Mesenchymal stem cell (in vitro differentiated cells and primary cell): ENCODE data around the gene PLXND1.

Source experiments
- DNase-seq: peaks from one replicate; pipeline ENCODE4 v3.0.0-alpha.2; 2013
- H2AFZ ChIP-seq: one replicate; pipeline ENCODE4 v1.6.1; 2013; ENCODE audit warnings: low read depth, mild to moderate bottlenecking, control low read depth, inconsistent platforms, low read length, moderate library complexity
- H2AK5ac ChIP-seq: 2 replicates; pipeline ENCODE4 v1.6.1; 2013; ENCODE audit warnings: low read length, moderate library complexity, mild to moderate bottlenecking, inconsistent platforms; ENCODE audit not compliant: severe bottlenecking
- H2BK120ac ChIP-seq: one replicate; pipeline ENCODE4 v1.6.1; 2013; ENCODE audit warnings: low read depth, mild to moderate bottlenecking, inconsistent platforms, low read length, moderate library complexity
- H2BK12ac ChIP-seq, 2 experiments: one replicate each; pipeline ENCODE4 v1.6.1; 2013; ENCODE audit warnings: inconsistent platforms in 2 of 2, low read length in 2 of 2, mild to moderate bottlenecking in 2 of 2, moderate library complexity in 2 of 2, control low read depth in 1 of 2
- H2BK15ac ChIP-seq: one replicate; pipeline ENCODE4 v1.6.1; 2013; ENCODE audit warnings: mild to moderate bottlenecking, low read depth, inconsistent platforms; ENCODE audit not compliant: poor library complexity, severe bottlenecking
- H2BK5ac ChIP-seq: 2 replicates; pipeline ENCODE4 v1.6.1; 2013; ENCODE audit warnings: low read depth, mild to moderate bottlenecking, low read length, control low read depth, inconsistent platforms; ENCODE audit not compliant: poor library complexity, severe bottlenecking
- H3K14ac ChIP-seq, 2 experiments: one replicate each; pipeline ENCODE4 v1.6.1; 2013; ENCODE audit warnings: inconsistent platforms in 2 of 2, low read length in 2 of 2, control low read depth in 1 of 2, mild to moderate bottlenecking in 1 of 2, moderate library complexity in 1 of 2
- H3K18ac ChIP-seq, 2 experiments: one replicate each; pipeline ENCODE4 v1.6.1; 2013; ENCODE audit warnings: inconsistent platforms in 2 of 2, low read length in 2 of 2, control low read depth in 1 of 2, low read depth in 1 of 2, mild to moderate bottlenecking in 1 of 2
- H3K23ac ChIP-seq, 2 experiments: one replicate each; pipeline ENCODE4 v1.6.1; 2013; ENCODE audit warnings: inconsistent platforms in 2 of 2, low read length in 2 of 2, mild to moderate bottlenecking in 2 of 2, moderate library complexity in 2 of 2, control low read depth in 1 of 2
- H3K27ac ChIP-seq: 2 replicates; pipeline ENCODE4 v1.5.1; 2013; ENCODE audit warnings: mild to moderate bottlenecking, moderate library complexity, low read length, control low read depth, inconsistent platforms; ENCODE audit not compliant: poor library complexity, severe bottlenecking
- H3K27me3 ChIP-seq, 2 experiments: 2 replicates each; pipeline versions ENCODE4 v1.6.1 to v1.7.0; 2013; ENCODE audit warnings: low read length in 2 of 2, mild to moderate bottlenecking in 2 of 2, moderate library complexity in 2 of 2, control low read depth in 1 of 2, inconsistent platforms in 1 of 2; ENCODE audit not compliant: control insufficient read depth in 1 of 2, insufficient read depth in 1 of 2
- H3K36me3 ChIP-seq, 2 experiments: 2 replicates each; pipeline versions ENCODE4 v1.6.1 to v1.7.0; 2013; ENCODE audit warnings: low read length in 2 of 2, control low read depth in 1 of 2, inconsistent platforms in 1 of 2, low read depth in 1 of 2, mild to moderate bottlenecking in 1 of 2; ENCODE audit not compliant: insufficient read depth in 2 of 2, control insufficient read depth in 1 of 2
- H3K4ac ChIP-seq, 2 experiments: one replicate each; pipeline ENCODE4 v1.6.1; 2013; ENCODE audit warnings: inconsistent platforms in 2 of 2, low read length in 2 of 2, mild to moderate bottlenecking in 2 of 2, moderate library complexity in 2 of 2, control low read depth in 1 of 2, low read depth in 1 of 2
- H3K4me1 ChIP-seq: 2 replicates; pipeline ENCODE4 v1.6.1; 2013; ENCODE audit warnings: low read depth, low read length, control low read depth; ENCODE audit not compliant: control insufficient read depth, insufficient read depth
- H3K4me2 ChIP-seq: 2 replicates; pipeline ENCODE4 v1.6.1; 2013; ENCODE audit warnings: low read length, mild to moderate bottlenecking, inconsistent platforms; ENCODE audit not compliant: poor library complexity, severe bottlenecking
- H3K4me3 ChIP-seq, 2 experiments: 2 replicates each; pipeline versions ENCODE4 v1.5.1 to v1.7.0; 2013; ENCODE audit warnings: low read length in 2 of 2, mild to moderate bottlenecking in 2 of 2, control low read depth in 1 of 2, low read depth in 1 of 2; ENCODE audit not compliant: insufficient read depth in 1 of 2
- H3K79me1 ChIP-seq: replicated peaks from 2 replicates; pipeline ENCODE4 v1.6.1; 2013; ENCODE audit warnings: mild to moderate bottlenecking, control low read depth, low read length, inconsistent platforms; ENCODE audit not compliant: poor library complexity, severe bottlenecking
- H3K9ac ChIP-seq: 2 replicates; pipeline ENCODE4 v1.7.0; 2013; ENCODE audit warnings: mild to moderate bottlenecking, low read length, moderate library complexity
- H3K9me3 ChIP-seq: 2 replicates; pipeline ENCODE4 v1.7.0; 2013; ENCODE audit warnings: mild to moderate bottlenecking, low read length; ENCODE audit not compliant: control insufficient read depth
- H4K8ac ChIP-seq: one replicate; pipeline ENCODE4 v1.6.1; 2013; ENCODE audit warnings: inconsistent platforms, mild to moderate bottlenecking, low read length, moderate library complexity
- H4K91ac ChIP-seq: one replicate; pipeline ENCODE4 v1.6.1; 2013; ENCODE audit warnings: mild to moderate bottlenecking, low read length, inconsistent platforms
- WGBS: methylation state at CpG from one replicate; pipeline ENCODE4 v1.1.7; 2013; ENCODE audit warnings: mixed read lengths; 5-methylcytosine and 5-hydroxymethylcytosine counted together

PLXND1 gene

GRCh38 chr3:129540776-129541516 is 65.5 kb downstream of the PLXND1 start:
- Histone ChIP-seq H4K8ac (no peak overlapping the region), H3K23ac (no peak overlapping the region), H3K4ac (no peak overlapping the region), H3K79me1 (no peaks in the 10 kb centered on the region), H2BK5ac (no peak overlapping the region), H3K4me2 (no peak overlapping the region), H3K4me3 (no peak overlapping the region), H2BK120ac (no peak overlapping the region), H4K91ac (no peak overlapping the region), H3K27me3 (no peaks in the 10 kb centered on the region), H2BK15ac (no peak overlapping the region), H2AFZ (no peak overlapping the region), H2BK12ac (no peak overlapping the region), H3K27ac (no peak overlapping the region), H2AK5ac (no peak overlapping the region), H3K4me1 (peaks cover 12% of the 10 kb centered on the region), H3K9me3 (no peaks in the 10 kb centered on the region), H3K9ac (no peak overlapping the region), H3K14ac (no peak overlapping the region), H3K18ac (no peak overlapping the region), H3K36me3 (no peaks in the 10 kb centered on the region)
- no peak for DNase-seq
- WGBS, result 91% methylated on average over 10 of the region's 11 CpGs

DNA sequence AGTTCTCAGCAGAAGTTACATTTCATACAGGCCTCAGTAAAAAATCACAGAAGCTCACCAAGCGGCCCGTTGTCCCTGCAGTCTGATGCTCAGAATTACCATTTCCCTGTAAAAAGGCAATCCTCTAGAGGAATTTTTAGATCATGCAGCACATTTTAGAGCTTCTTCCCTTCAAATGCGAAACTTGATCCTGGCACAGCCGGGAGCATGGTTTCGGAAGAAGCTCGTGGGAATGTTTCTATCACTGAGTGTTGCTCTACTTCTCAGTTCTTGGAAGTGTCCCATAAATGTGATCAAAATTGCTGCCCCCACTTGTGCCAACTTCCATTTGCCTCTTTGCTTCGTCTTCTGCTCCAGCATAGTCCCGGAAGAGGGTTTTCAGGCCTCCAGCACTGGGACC is 67.3 kb downstream of the PLXND1 start:
- Histone ChIP-seq H2BK12ac (peak overlapping the region in 1 of 2 experiments; percentile 14), H2BK15ac (no peak overlapping the region), H4K91ac (no peak overlapping the region), H2AFZ (no peak overlapping the region), H2AK5ac (peak overlapping the region; percentile 83), H4K8ac (no peak overlapping the region), H3K9ac (no peak overlapping the region), H2BK120ac (no peak overlapping the region), H3K36me3 (no peaks in the 10 kb centered on the region), H3K14ac (no peak overlapping the region), H3K79me1 (no peaks in the 10 kb centered on the region), H3K27me3 (no peaks in the 10 kb centered on the region), H2BK5ac (no peak overlapping the region), H3K18ac (no peak overlapping the region), H3K27ac (no peak overlapping the region), H3K4me2 (no peak overlapping the region), H3K23ac (no peak overlapping the region), H3K9me3 (no peaks in the 10 kb centered on the region), H3K4me3 (no peak overlapping the region), H3K4me1 (peaks cover 16% of the 10 kb centered on the region), H3K4ac (no peak overlapping the region)
- DNase-seq, result no peak
- WGBS, result 90% methylated on average over 8 of the region's 8 CpGs

DNA sequence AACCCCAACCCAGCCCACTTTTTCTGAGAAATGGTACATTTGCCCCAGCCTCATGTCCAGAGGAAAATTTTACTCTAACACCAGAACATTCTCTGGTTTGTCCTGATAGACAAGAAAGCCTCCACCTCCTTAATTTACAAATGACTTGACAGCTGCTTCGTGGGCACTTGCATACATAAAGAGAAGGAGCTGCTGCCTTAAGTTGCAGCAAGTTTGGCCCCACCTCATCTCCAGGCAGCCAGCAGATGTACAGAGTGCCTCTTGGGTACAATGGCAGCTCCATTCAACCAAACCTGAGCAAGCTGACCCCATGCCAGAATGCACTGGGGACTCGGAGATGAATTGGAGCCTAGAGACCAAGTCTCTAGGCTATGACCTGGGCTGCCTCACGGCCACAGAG is 69.7 kb downstream of the PLXND1 start:
- Histone ChIP-seq H3K23ac (no peak overlapping the region), H3K36me3 (no peaks in the 10 kb centered on the region), H2AFZ (no peak overlapping the region), H3K9me3 (no peaks in the 10 kb centered on the region), H3K14ac (no peak overlapping the region), H3K79me1 (no peaks in the 10 kb centered on the region), H3K27ac (no peak overlapping the region), H2BK5ac (no peak overlapping the region), H3K4me1 (peaks cover 16% of the 10 kb centered on the region), H2AK5ac (no peak overlapping the region), H3K18ac (no peak overlapping the region), H3K9ac (no peak overlapping the region), H3K4ac (no peak overlapping the region), H3K27me3 (no peaks in the 10 kb centered on the region), H2BK120ac (no peak overlapping the region), H2BK15ac (no peak overlapping the region), H2BK12ac (no peak overlapping the region), H3K4me3 (no peak overlapping the region), H4K91ac (no peak overlapping the region), H4K8ac (no peak overlapping the region), H3K4me2 (no peak overlapping the region)
- 84% methylated on average over 3 of the region's 3 CpGs for WGBS
- DNase-seq, result no peak

- no peak overlapping the region for H3K18ac ChIP-seq
- no peaks in the 10 kb centered on the region for H3K79me1 ChIP-seq
- no peak overlapping the region for H2AFZ ChIP-seq
- H3K9ac ChIP-seq, result no peak overlapping the region
- H2BK15ac ChIP-seq, result no peak overlapping the region
- no peaks in the 10 kb centered on the region for H3K36me3 ChIP-seq
- 92% methylated on average over 1 of the region's 2 CpGs for WGBS
- no peak overlapping the region for H3K27ac ChIP-seq
- no peak overlapping the region for H3K23ac ChIP-seq
- no peaks in the 10 kb centered on the region for H3K9me3 ChIP-seq
- H3K4me2 ChIP-seq, result no peak overlapping the region
- no peak overlapping the region for H2BK12ac ChIP-seq
- no peak for DNase-seq
- no peak overlapping the region for H2BK120ac ChIP-seq
- H3K27me3 ChIP-seq, result no peaks in the 10 kb centered on the region
- H3K4ac ChIP-seq, result no peak overlapping the region
- H3K4me1 ChIP-seq, result peaks cover 16% of the 10 kb centered on the region
- H2BK5ac ChIP-seq, result no peak overlapping the region
- no peak overlapping the region for H3K4me3 ChIP-seq
- H4K8ac ChIP-seq, result no peak overlapping the region
- no peak overlapping the region for H4K91ac ChIP-seq
- no peak overlapping the region for H2AK5ac ChIP-seq
- no peak overlapping the region for H3K14ac ChIP-seq
These were observed 70.2 kb downstream of the PLXND1 start for GRCh38 chr3:129536374-129536667.
